Testis (tissue), 3 donors: ENCODE results near the gene CLIC4. TPM values are rescaled to one million over a fixed set of nuclear protein-coding genes. Genes with fewer than 3 reads are reported as not detected.
"Not testable (repeated sequence)": the region's sequence is repeated elsewhere in the genome, so short reads cannot be mapped to it uniquely, and the experiment has no call there.

Experiments used
- DNase-seq: peaks from one replicate; pipeline ENCODE4 v3.0.0-alpha.2; 2019
- H3K27ac ChIP-seq, 2 donors: fragments of 200-600 bp; sonication (generic); one replicate each; pipeline ENCODE4 v1.5.1; 2019
- H3K27me3 ChIP-seq: fragments of 200-600 bp; sonication (generic); one replicate; pipeline ENCODE4 v1.5.1; 2019
- H3K36me3 ChIP-seq: fragments of 200-600 bp; sonication (generic); one replicate; pipeline ENCODE4 v1.5.1; 2017; ENCODE audit warnings: low read depth; ENCODE audit errors: missing control alignments
- H3K4me1 ChIP-seq: fragments of 200-600 bp; sonication (generic); one replicate; pipeline ENCODE4 v1.5.1; 2019
- H3K4me3 ChIP-seq, 2 donors: fragments of 200-600 bp; sonication (generic); one replicate each; pipeline ENCODE4 v1.5.1; 2017 to 2019
- H3K9me3 ChIP-seq: fragments of 200-600 bp; sonication (generic); one replicate; pipeline ENCODE4 v1.5.1; 2017
- CTCF ChIP-seq, 3 experiments: fragments of 450-650 bp in 2 of 3; fragments of 200-600 bp in 1 of 3; sonication (generic) in 1 of 3; IDR thresholded peaks; one replicate each; pipeline ENCODE4 v1.5.1; 2016 to 2019; ENCODE audit warnings: antibody characterized with exemption in 3 of 3, mild to moderate bottlenecking in 2 of 3, moderate library complexity in 1 of 3
- POLR2A ChIP-seq: fragments of 450-650 bp; IDR thresholded peaks from one replicate; pipeline ENCODE4 v1.6.1; 2017; ENCODE audit warnings: antibody characterized with exemption, mild to moderate bottlenecking, moderate library complexity
- WGBS, 2 donors: methylation state at CpG; one replicate each; pipeline ENCODE4 v1.1.5; 2018; 5-methylcytosine and 5-hydroxymethylcytosine counted together
- intact Hi-C: fragments of 100-400 bp; cut with DNase I; formaldehyde crosslinking; loops from one replicate; pipeline ENCODE4 v1.15.1; 2023; ENCODE audit warnings: low total_unique reads
- polyA plus RNA-seq: library from polyadenylated mRNA; stranded (reverse); fragments of 350-450 nt; fragmentation: Illumina TruSeq; extraction: RNeasy Lipid Tissue Mini Kit (QIAGEN cat#74804); gene quantifications from one replicate; pipeline ENCODE4 v1.2.3, GENCODE V29; 2014; ENCODE audit warnings: low read depth, low replicate concordance; ENCODE audit not compliant: insufficient read depth
- total RNA-seq, 2 donors: library from RNA; depleted of rRNA; stranded (reverse); fragments of >200 nt; gene quantifications; one replicate each; pipeline ENCODE4 v1.2.3, GENCODE V29; 2016

CLIC4 gene
- total and polyA plus RNA-seq, 3 donors from 2014 or later, result 47.2 to 72.4 (median 48.8) TPM

DNA sequence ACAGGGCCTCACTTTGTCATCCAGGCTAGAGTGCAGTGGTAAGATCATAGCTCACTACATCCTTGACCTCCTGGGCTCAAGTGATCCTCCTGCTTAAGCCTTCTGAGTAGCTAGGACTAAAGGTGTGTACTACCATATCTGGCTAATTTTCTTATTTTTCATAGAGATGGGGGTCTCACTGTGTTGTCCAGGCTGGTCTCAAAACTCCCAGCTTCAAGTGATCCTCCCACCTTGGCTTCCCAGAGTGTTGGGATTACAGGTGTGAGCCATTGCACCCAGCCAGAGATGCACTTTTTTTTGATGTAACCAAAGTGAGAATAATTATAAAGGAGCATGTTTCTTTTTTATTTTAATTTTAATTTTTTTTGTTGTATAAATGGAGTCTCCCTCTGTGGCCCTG, 28.4 kb downstream of the CLIC4 start:
- intact Hi-C loops, result no loop called here
- no peaks in the 10 kb centered on the region for H3K36me3 ChIP-seq
- H3K27ac ChIP-seq, result no peak overlapping the region
- H3K4me3 ChIP-seq, result no peak overlapping the region
- no peaks in the 10 kb centered on the region for H3K27me3 ChIP-seq
- no peak for DNase-seq
- H3K9me3 ChIP-seq, result no peaks in the 10 kb centered on the region
- TF ChIP-seq CTCF (IDR thresholded peaks at IDR 0.05), result no peak
- peaks cover 12% of the 10 kb centered on the region for H3K4me1 ChIP-seq

- no peak overlapping the region for H3K27ac ChIP-seq
- TF ChIP-seq CTCF (IDR thresholded peaks at IDR 0.05), result no peak
- no peak for TF ChIP-seq POLR2A
Observed at GRCh38 chr1:24775348-24775747, 30.1 kb downstream of the CLIC4 start.

DNA sequence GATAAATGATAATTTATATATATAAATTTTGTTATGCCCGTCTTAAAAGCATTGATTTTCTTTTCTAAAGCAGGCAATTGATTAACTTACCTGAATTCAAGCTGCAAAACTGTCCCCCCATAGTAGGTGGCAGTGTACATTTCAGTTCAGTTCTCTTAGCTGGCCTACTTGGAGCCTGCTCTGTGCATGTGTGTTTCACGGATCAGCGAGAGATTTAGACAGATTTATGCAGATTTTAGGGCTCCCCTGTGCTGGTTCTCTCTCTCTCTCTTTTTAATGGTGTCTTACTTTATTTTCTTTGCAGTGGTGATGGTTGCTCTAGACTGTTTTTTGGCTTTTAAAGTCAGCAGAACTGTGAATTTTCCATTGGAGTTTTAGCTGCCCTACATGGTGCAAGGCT, 30.7 kb downstream of the CLIC4 start:
- Histone ChIP-seq H3K27ac (no peak overlapping the region), H3K27me3 (no peaks in the 10 kb centered on the region), H3K36me3 (no peaks in the 10 kb centered on the region), H3K4me1 (no peaks in the 10 kb centered on the region), H3K9me3 (no peaks in the 10 kb centered on the region), H3K4me3 (no peak overlapping the region)
- TF ChIP-seq POLR2A, result no peak
- TF ChIP-seq CTCF (IDR thresholded peaks at IDR 0.05), result no peak
- no peak for DNase-seq
- 77 to 79% methylated on average over 3 of the region's 3 CpGs for WGBS, 2 donors
- intact Hi-C loops, result no loop called here

More at GRCh38 chr1:24775348-24775747, 30.1 kb downstream of the CLIC4 start:
- intact Hi-C loops, result no loop called here
- no peaks in the 10 kb centered on the region for H3K4me1 ChIP-seq
- no peaks in the 10 kb centered on the region for H3K9me3 ChIP-seq
- no peaks in the 10 kb centered on the region for H3K27me3 ChIP-seq
- H3K4me3 ChIP-seq, result no peak overlapping the region
- DNase-seq, result no peak
- WGBS, 2 donors, result 76 to 79% methylated on average over 3 of the region's 3 CpGs
- no peaks in the 10 kb centered on the region for H3K36me3 ChIP-seq

DNA sequence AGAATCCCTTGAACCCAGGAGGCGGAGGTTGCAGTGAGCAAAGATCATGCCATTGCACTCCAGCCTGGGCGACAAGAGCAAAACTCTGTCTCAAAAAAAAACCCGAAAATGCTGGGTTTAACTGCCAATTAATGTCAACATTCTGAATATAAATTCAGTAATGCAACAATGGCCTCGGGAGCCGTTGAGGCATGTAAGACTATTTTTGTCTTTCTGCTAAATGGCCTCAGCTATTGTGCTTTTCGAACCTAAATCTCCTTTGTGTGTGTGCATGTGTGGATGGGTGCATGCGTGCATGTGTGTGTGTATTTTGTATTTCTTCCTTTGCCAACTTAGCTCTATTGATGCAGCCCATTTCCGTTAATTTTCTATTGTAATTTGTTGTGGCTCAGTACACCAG, 31.6 kb downstream of the CLIC4 start:
- Histone ChIP-seq H3K4me3 (no peak overlapping the region), H3K27ac (no peak overlapping the region), H3K4me1 (no peaks in the 10 kb centered on the region), H3K36me3 (no peaks in the 10 kb centered on the region), H3K9me3 (no peaks in the 10 kb centered on the region), H3K27me3 (no peaks in the 10 kb centered on the region)
- DNase-seq, result no peak
- intact Hi-C loops, result no loop called here
- no peak for TF ChIP-seq CTCF (IDR thresholded peaks at IDR 0.05)
- TF ChIP-seq POLR2A, result no peak
- WGBS, 2 donors, result 88 to 91% methylated on average over 8 of the region's 8 CpGs

- H3K27me3 ChIP-seq, result no peaks in the 10 kb centered on the region
- WGBS, 2 donors, result 73 to 77% methylated on average over 2 of the region's 2 CpGs
- no peak for DNase-seq
- H3K36me3 ChIP-seq, result no peaks in the 10 kb centered on the region
- no peaks in the 10 kb centered on the region for H3K4me1 ChIP-seq
- no peak overlapping the region for H3K4me3 ChIP-seq
- no peaks in the 10 kb centered on the region for H3K9me3 ChIP-seq
- TF ChIP-seq POLR2A, result no peak
- no peak for TF ChIP-seq CTCF (IDR thresholded peaks at IDR 0.05)
- peak overlapping the region in 1 of 2 donors; percentile 46 for H3K27ac ChIP-seq
- intact Hi-C loops, result no loop called here
Observed at GRCh38 chr1:24778141-24778540, 32.9 kb downstream of the CLIC4 start.

GRCh38 chr1:24779199-24779598, 34.0 kb downstream of the CLIC4 start:
- H3K9me3 ChIP-seq, H3K36me3 ChIP-seq, H3K27ac ChIP-seq, intact Hi-C loops, H3K27me3 ChIP-seq, H3K4me1 ChIP-seq, DNase-seq, H3K4me3 ChIP-seq: not testable (repeated sequence)
- 71 to 75% methylated on average over 8 of the region's 8 CpGs for WGBS, 2 donors
